ENCODE data around the gene SUMO3.

GRCh38 chr21:44816761-44817505, 929 bp downstream of the SUMO3 start:
- TF ChIP-seq, protein P1, sequence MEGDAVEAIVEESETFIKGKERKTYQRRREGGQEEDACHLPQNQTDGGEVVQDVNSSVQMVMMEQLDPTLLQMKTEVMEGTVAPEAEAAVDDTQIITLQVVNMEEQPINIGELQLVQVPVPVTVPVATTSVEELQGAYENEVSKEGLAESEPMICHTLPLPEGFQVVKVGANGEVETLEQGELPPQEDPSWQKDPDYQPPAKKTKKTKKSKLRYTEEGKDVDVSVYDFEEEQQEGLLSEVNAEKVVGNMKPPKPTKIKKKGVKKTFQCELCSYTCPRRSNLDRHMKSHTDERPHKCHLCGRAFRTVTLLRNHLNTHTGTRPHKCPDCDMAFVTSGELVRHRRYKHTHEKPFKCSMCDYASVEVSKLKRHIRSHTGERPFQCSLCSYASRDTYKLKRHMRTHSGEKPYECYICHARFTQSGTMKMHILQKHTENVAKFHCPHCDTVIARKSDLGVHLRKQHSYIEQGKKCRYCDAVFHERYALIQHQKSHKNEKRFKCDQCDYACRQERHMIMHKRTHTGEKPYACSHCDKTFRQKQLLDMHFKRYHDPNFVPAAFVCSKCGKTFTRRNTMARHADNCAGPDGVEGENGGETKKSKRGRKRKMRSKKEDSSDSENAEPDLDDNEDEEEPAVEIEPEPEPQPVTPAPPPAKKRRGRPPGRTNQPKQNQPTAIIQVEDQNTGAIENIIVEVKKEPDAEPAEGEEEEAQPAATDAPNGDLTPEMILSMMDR (IDR thresholded peaks at IDR 0.05) = no peak
- no peak for TF ChIP-seq POLR2A (IDR thresholded peaks at IDR 0.05)
